HG03025 (cell line): Measurements from ENCODE around the gene EML5.
"Not testable (repeated sequence)": the region's sequence is repeated elsewhere in the genome, so short reads cannot be mapped to it uniquely, and the experiment has no call there.

Experiments
- ATAC-seq: cut with Tn5 transposase; IDR thresholded peaks from one replicate; pipeline ENCODE4 v1.9.1; 2021; ENCODE audit warnings: mild to moderate bottlenecking, moderate library complexity; ENCODE audit not compliant: unreplicated experiment, low FRiP score

Gene EML5

GRCh38 chr14:88792473-88793258 is at the start of gene EML5:
Gene EML5 (minus strand): TSS chr14:88792953. CDS start chr14:88792503, 450 bp downstream.
- ATAC-seq: peak; percentile 89

DNA sequence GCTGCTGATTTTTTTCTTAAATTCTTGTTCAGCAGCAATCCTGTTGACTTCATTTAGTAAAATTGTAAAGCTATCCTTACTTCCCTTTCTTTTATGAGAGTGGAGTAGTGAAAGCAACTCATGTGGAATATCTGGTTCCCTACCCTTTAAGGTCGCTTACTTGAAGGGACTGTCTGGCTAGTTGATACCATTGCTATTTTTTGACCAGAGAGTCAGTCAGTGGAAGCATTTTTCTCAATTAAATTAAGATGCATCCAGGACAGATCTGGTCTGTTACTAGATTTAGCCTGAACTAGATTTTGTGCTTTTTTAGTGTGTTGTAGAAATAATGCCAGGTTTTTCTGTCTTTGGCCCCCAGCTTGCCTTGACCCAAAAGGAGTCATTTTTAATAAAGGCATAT is 49.7 kb upstream of the EML5 start:
- ATAC-seq: no peak

- ATAC-seq: no peak
These were observed 49.0 kb upstream of the EML5 start for GRCh38 chr14:88841741-88842140.

GRCh38 chr14:88840926-88841325 is 48.2 kb upstream of the EML5 start:
- no peak for ATAC-seq

DNA sequence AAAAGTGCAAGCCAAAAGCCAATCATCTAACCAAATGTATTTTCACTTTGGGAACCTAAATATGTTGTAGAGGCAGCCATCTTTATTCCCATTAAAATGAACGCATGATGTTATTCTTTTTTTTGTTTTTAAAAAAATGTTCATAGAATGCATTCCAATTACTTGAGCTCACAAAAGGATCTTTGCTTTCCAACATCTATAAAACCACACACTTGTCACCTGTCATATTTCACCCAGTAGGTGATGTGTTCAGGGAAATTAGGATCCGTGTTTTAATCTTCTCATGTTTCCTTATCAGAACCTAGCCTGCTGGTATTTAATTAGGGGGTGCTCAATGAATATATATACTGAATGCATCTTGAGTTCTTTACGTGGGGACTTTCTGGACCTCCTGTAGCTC is 45.3 kb upstream of the EML5 start:
- ATAC-seq: no peak

DNA sequence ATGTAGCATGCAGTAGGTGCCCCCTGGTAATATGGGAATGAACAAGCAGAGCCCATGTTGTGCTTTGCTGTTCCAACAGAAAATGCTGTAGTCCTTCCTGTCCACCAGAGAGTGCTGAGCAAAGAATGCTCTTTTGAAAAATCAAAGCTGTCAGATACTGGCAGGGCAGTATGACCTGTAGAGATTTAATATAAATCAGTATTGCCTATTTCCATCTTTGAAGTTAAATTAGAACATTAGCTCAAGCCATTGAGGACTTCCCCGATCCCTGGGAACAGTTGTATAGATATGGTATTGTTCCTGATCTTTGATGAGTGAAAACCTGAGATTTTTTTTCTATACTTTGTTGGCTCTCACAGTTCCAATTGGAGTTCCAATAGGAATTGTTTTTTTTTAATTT is 44.7 kb upstream of the EML5 start:
- ATAC-seq: no peak

DNA sequence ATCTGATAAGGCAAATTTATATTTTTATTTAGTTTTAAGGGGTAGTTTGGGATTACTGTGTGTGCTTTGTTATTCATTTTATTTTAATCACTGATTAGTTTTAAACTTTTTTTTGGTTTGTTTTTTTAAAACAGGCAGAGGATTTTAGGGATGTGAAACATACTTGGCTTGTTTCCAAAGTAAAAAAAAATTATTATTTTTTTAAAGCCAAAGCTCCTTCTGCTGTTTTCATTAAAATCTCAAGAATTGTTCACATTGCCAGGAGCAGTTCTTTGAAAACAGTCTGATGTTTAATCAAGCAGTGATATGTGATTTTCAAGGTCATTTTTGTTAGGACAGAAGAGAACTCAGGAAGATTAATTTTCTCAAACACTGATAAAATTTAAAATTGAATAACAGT is 42.9 kb upstream of the EML5 start:
- ATAC-seq: no peak

- ATAC-seq: no peak
These were observed 42.2 kb upstream of the EML5 start for GRCh38 chr14:88834883-88835431.

DNA sequence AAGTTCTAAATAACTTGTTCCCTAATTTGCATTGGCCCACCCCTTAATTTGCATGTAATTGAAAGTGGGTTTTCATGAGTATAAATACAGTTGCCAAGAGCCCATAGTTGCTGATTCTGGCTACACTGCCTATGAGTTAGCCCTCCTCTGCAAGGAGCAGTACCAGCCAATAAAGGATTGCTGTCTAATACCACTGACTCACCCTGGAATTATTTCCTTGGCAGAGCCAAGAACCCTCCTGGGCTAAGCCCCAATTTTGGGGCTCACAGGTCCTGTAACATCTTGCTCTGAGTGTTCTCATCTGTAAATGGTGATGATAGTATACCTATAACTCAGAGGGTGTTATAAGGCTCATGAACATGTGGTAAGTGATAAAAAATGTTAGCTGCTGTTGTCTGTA is 38.5 kb upstream of the EML5 start:
- no peak for ATAC-seq

DNA sequence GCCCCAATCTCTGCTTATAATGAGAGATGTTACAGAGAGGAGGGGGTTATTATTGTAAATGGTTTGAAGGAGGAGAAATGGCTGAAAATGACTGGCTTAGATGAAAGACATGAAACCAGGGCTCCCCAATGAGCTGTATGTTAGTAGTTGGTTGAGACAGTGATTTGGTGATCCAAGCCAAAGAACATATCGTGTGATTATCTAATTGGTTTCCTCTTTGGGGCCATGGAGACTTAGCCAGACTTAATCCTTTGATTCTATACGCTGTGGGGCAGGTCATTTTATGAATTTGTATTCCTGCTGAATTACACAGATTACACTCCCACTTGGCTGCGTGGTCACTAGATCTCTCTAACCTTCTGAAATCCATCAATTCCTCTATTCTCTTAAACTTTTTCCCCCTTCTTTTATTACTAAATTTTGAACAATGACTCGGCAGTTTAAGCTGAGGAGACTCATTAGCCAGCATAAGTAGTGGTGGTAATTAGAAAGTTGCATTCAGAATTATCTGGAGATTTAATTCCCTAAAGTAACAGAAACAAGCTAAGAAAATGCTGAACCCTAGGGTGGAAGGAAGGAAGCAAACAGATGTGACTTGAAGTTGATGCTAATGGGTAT is 37.0 kb upstream of the EML5 start:
- ATAC-seq: no peak

GRCh38 chr14:88829188-88829587 is 36.4 kb upstream of the EML5 start:
- ATAC-seq: no peak

GRCh38 chr14:88825503-88825902 is 32.8 kb upstream of the EML5 start:
- no peak for ATAC-seq

- ATAC-seq: no peak
These were observed 32.3 kb upstream of the EML5 start for GRCh38 chr14:88825078-88825458.

DNA sequence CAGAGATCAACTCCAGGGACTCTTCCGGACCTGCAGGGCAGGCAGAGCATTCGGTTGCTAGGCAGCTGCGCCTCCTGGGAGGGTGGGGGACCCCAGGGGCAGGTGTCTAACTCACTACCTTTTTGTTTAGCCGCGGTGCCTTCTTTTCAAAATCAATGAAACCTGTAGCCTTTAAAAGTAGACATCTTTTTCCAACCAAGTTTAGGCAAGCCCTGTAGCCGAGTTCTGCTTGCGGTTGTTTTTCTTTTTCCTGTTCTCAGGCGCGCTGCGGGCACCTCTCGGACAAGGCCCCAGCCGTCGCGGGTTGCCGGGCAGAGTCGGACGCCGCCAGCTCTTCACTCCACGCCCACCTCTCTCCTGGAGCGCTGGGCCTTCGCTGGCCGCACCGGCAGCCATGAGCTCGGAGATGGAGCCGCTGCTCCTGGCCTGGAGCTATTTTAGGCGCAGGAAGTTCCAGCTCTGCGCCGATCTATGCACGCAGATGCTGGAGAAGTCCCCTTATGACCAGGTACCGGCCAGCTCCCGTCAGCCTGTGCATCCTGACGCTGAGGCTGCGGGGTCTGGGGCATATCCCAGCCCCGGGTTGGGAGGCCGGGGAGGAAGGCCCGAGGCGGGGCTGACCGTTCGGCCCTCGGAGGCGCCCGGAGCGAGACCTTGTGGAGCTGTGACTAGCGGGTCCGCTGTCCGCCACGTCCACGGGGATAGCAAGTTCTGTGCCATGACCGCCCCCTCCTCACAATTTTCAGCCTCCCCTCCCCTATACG is 31.7 kb upstream of the EML5 start, which contains the start of gene TTC8:
Gene TTC8, plus strand, starts transcription at position 338 of the 764 bp plus-strand sequence. Its CDS starts 57 bp downstream, at position 395.
- peak; percentile 97 for ATAC-seq

- peak; percentile 2 for ATAC-seq
These were observed 31.2 kb upstream of the EML5 start for GRCh38 chr14:88823968-88824313.

DNA sequence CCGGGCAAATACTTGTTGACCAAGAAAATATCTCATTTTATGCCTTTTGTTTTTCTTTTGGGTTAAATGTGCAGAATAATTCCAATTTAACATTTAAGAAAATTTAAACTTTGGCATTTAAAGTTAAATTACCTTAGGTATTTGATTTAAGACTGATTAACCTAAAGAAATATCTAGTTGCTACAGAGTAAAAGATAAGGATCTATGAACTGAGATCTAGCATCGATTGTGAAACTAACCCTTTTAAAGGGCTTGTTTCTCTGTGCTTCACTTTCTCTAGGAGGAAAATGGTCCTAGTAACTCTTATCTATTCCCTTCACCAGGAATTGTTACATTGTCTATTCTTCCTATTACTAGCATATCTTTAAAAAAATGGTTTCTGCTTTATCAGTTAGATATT is 29.1 kb upstream of the EML5 start:
- no peak for ATAC-seq

DNA sequence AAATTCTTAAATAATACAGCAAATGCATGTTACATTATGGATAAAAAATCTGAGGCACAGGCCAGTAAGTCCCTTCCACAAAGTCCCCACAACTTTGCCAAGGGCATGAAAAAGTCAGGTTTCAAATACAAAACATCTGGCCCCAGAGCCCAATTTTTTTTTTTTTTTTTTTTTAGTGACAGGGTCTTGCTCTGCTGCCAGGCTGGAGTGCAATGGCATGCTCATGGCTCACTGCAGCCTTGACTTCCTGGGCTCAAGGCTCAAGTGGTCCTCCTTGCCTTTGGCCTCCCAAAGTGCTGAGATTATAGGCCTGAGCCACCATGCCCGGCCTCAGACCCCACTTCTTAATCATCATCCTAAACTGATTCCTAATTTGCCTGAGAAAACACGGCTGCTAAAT is 28.6 kb upstream of the EML5 start:
- no peak for ATAC-seq

GRCh38 chr14:88819674-88820073 is 26.9 kb upstream of the EML5 start:
- not testable (repeated sequence) for ATAC-seq

DNA sequence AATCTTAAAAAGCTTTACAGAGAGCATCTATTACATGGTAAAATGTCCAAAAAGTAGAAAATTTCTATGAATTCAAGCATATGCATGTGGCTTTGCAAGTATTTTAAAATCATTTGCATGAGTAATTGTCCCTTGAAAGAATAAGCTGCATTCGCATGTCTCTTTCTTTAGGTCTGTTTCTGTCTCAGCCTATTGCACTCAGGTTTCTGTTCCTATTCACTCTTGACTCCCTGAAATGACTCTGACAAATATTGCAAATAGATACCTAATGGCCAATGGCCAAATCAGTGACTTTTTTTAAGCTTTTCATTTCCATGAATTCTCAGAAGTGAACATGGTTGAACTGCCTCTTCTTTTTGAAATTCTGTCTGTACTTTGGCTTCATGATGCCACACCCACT is 25.3 kb upstream of the EML5 start:
- ATAC-seq: no peak

DNA sequence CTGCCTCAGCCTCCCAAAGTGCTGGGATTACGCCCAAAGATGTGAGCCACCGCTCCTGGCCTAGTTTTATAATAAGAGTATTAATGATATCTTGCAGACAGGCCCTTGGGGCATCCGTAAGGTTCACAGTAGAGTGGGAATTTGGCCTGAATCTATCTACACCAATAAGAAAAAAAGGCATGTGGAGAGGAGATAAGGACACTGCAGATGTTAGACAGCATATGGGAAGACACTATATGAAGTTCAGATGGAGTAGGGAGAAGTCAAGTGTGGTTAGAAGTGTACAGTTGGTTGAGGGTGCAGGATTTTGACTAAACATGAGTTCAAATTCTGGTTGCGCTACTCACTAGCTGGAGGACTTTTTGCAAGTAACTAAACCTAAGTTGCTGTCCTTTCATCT is 23.2 kb upstream of the EML5 start:
- ATAC-seq: no peak

GRCh38 chr14:88808359-88808758 is 15.6 kb upstream of the EML5 start:
- no peak for ATAC-seq
